HCT116 (cell line): ENCODE results near the gene FOXK1.

Source experiments
- POLR2AphosphoS5 ChIP-seq: IDR thresholded peaks from 2 replicates; pipeline ENCODE4 v1.6.1; 2011; ENCODE audit warnings: mild to moderate bottlenecking, low read depth, low read length, moderate library complexity
- TCF7L2 ChIP-seq: IDR thresholded peaks from 2 replicates; pipeline ENCODE4 v1.7.0; 2011; ENCODE audit warnings: borderline replicate concordance, inconsistent platforms; ENCODE audit not compliant: insufficient read depth, insufficient read length; ENCODE audit errors: extremely low read depth

DNA sequence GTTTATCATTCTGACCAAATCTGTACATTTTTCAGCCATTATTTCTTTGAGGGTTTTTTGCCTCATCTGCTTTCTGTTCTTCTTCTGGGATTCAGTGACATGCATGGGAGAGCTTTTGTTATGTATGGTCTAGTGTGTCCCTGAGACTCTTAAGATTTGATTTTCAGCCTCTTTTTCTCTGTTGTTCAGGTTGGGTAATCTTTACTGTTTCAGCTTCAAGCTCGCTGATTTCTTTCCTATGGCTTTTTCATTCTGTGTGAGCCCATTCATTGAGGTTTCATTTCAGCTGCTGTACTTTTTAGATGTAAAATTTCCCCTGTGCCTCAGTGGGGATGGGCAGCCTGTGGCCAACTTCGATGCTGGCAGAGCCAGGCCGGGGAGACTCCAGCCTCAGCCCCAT, 38.1 kb downstream of the FOXK1 start:
- TF ChIP-seq TCF7L2 = no peak
- TF ChIP-seq POLR2AphosphoS5 = no peak
